ENCODE measurements around the gene KRT77. TPM values are rescaled to one million over a fixed set of nuclear protein-coding genes. Genes with fewer than 3 reads are reported as not detected.

KRT77 gene
- total and polyA plus RNA-seq, 2 experiments from 2014 or later: not detected

DNA sequence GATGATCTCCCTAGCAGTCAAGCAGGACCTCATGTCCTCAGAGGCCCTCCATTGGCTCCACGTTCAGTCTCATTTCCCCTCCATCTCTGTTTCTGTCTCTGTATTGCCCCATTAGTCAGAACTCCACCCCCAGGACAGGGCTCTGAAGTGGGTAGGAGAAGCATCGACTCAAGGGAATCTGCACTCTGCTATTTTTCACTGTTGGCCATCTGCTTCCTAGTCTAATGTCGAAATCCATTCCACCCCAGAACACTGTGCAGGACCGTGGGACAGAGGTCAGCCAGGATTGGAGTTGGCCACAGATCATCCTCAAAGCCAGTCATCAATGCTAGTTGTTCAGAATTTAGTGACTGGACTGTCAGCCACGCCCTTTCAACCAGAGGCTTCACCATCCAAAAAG lies 10.1 kb downstream of the KRT77 start:
- Mint-ChIP-seq H3K36me3 (ENCODE audit: low read depth) (no peaks in the 10 kb centered on the region), H3K27me3 (ENCODE audit: insufficient read depth, low read depth, poor library complexity) (peaks cover 26% of the 10 kb centered on the region), H3K27ac (no peak overlapping the region), H3K4me3 (no peak overlapping the region), H3K9me3 (no peaks in the 10 kb centered on the region), H3K4me1 (peaks cover 15% of the 10 kb centered on the region)
- ATAC-seq: no peak
- H3K27ac ChIP-seq (ENCODE audit: low read depth): no peak overlapping the region
- no peaks in the 10 kb centered on the region for H3K36me3 ChIP-seq (ENCODE audit: insufficient read depth)
- H3K79me2 ChIP-seq (replicated peaks; ENCODE audit: insufficient read depth): no peaks in the 10 kb centered on the region
- no peaks in the 10 kb centered on the region for H3K9me2 ChIP-seq (ENCODE audit: insufficient read depth)
- no peak overlapping the region for H2AFZ ChIP-seq
- H3K4me1 ChIP-seq (ENCODE audit: insufficient read depth): peaks cover 14% of the 10 kb centered on the region
- no peaks in the 10 kb centered on the region for H3F3A ChIP-seq (replicated peaks; ENCODE audit: low read depth)
- no peak for DNase-seq (ENCODE audit: low spot score)
- no peak overlapping the region for H3K4me3 ChIP-seq
- H3K27me3 ChIP-seq (ENCODE audit: insufficient read depth): peaks cover 28% of the 10 kb centered on the region
- no peak for TF ChIP-seq CREB1 (CRISPR knock-in tag; IDR thresholded peaks at IDR 0.05; ENCODE audit: low read depth)
- no peak for TF ChIP-seq EZH2phosphoT487 (IDR thresholded peaks at IDR 0.05; ENCODE audit: unreplicated experiment)
- TF ChIP-seq STAT1 (IDR thresholded peaks at IDR 0.05; ENCODE audit: unreplicated experiment): no peak
- TF ChIP-seq ZNF114 (CRISPR knock-in tag; IDR thresholded peaks at IDR 0.05): no peak
- H4K20me1 ChIP-seq (replicated peaks; ENCODE audit: insufficient read depth): no peaks in the 10 kb centered on the region
- H3K4me2 ChIP-seq: no peak overlapping the region

GRCh38 chr12:52692254-52692653 lies 11.1 kb downstream of the KRT77 start:
- H3K4me3 ChIP-seq: no peak overlapping the region
- peaks cover 28% of the 10 kb centered on the region for H3K27me3 ChIP-seq (ENCODE audit: insufficient read depth)
- H4K20me1 ChIP-seq (replicated peaks; ENCODE audit: insufficient read depth): no peaks in the 10 kb centered on the region
- Mint-ChIP-seq H3K4me1 (peaks cover 8% of the 10 kb centered on the region), H3K27ac (no peak overlapping the region), H3K36me3 (ENCODE audit: low read depth) (no peaks in the 10 kb centered on the region), H3K4me3 (no peak overlapping the region), H3K27me3 (ENCODE audit: insufficient read depth, low read depth, poor library complexity) (peaks cover 30% of the 10 kb centered on the region), H3K9me3 (no peaks in the 10 kb centered on the region)
- no peaks in the 10 kb centered on the region for H3K36me3 ChIP-seq (ENCODE audit: insufficient read depth)
- no peak overlapping the region for H3K4me2 ChIP-seq
- no peaks in the 10 kb centered on the region for H3K79me2 ChIP-seq (replicated peaks; ENCODE audit: insufficient read depth)
- peaks cover 9% of the 10 kb centered on the region for H3K4me1 ChIP-seq (ENCODE audit: insufficient read depth)
- H3F3A ChIP-seq (replicated peaks; ENCODE audit: low read depth): no peaks in the 10 kb centered on the region
- no peak overlapping the region for H3K27ac ChIP-seq (ENCODE audit: low read depth)
- DNase-seq (ENCODE audit: low spot score) (peak; percentile 69), ATAC-seq (peak; percentile 84)
- no peaks in the 10 kb centered on the region for H3K9me2 ChIP-seq (ENCODE audit: insufficient read depth)
- no peak overlapping the region for H2AFZ ChIP-seq
- no peak for TF ChIP-seq EZH2phosphoT487 (IDR thresholded peaks at IDR 0.05; ENCODE audit: unreplicated experiment)
- no peak for TF ChIP-seq ZNF331 (CRISPR knock-in tag; IDR thresholded peaks at IDR 0.05; ENCODE audit: low read depth)
- TF ChIP-seq EZH2 (IDR thresholded peaks at IDR 0.05; ENCODE audit: low read depth, unreplicated experiment): no peak
- no peak for TF ChIP-seq POLR2AphosphoS5 (IDR thresholded peaks at IDR 0.05; ENCODE audit: low read depth)
- TF ChIP-seq NANOG (IDR thresholded peaks at IDR 0.05; ENCODE audit: borderline replicate concordance): no peak
- TF ChIP-seq ZNF114 (CRISPR knock-in tag; IDR thresholded peaks at IDR 0.05): no peak
- TF ChIP-seq, protein P1, sequence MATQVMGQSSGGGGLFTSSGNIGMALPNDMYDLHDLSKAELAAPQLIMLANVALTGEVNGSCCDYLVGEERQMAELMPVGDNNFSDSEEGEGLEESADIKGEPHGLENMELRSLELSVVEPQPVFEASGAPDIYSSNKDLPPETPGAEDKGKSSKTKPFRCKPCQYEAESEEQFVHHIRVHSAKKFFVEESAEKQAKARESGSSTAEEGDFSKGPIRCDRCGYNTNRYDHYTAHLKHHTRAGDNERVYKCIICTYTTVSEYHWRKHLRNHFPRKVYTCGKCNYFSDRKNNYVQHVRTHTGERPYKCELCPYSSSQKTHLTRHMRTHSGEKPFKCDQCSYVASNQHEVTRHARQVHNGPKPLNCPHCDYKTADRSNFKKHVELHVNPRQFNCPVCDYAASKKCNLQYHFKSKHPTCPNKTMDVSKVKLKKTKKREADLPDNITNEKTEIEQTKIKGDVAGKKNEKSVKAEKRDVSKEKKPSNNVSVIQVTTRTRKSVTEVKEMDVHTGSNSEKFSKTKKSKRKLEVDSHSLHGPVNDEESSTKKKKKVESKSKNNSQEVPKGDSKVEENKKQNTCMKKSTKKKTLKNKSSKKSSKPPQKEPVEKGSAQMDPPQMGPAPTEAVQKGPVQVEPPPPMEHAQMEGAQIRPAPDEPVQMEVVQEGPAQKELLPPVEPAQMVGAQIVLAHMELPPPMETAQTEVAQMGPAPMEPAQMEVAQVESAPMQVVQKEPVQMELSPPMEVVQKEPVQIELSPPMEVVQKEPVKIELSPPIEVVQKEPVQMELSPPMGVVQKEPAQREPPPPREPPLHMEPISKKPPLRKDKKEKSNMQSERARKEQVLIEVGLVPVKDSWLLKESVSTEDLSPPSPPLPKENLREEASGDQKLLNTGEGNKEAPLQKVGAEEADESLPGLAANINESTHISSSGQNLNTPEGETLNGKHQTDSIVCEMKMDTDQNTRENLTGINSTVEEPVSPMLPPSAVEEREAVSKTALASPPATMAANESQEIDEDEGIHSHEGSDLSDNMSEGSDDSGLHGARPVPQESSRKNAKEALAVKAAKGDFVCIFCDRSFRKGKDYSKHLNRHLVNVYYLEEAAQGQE (IDR thresholded peaks at IDR 0.05; ENCODE audit: unreplicated experiment): no peak
- no peak for TF ChIP-seq JUNB (IDR thresholded peaks at IDR 0.05; ENCODE audit: unreplicated experiment)
- TF ChIP-seq, protein P2, sequence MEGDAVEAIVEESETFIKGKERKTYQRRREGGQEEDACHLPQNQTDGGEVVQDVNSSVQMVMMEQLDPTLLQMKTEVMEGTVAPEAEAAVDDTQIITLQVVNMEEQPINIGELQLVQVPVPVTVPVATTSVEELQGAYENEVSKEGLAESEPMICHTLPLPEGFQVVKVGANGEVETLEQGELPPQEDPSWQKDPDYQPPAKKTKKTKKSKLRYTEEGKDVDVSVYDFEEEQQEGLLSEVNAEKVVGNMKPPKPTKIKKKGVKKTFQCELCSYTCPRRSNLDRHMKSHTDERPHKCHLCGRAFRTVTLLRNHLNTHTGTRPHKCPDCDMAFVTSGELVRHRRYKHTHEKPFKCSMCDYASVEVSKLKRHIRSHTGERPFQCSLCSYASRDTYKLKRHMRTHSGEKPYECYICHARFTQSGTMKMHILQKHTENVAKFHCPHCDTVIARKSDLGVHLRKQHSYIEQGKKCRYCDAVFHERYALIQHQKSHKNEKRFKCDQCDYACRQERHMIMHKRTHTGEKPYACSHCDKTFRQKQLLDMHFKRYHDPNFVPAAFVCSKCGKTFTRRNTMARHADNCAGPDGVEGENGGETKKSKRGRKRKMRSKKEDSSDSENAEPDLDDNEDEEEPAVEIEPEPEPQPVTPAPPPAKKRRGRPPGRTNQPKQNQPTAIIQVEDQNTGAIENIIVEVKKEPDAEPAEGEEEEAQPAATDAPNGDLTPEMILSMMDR (conservative IDR thresholded peaks at IDR 0.05; ENCODE audit: low read depth in 2 of 2): peak; percentile 55 to 85
- TF ChIP-seq CREB1 (CRISPR knock-in tag; IDR thresholded peaks at IDR 0.05; ENCODE audit: low read depth): no peak
- TF ChIP-seq ETS1 (IDR thresholded peaks at IDR 0.05): no peak

All from GM23338 (cell line).